Inferior parietal cortex (tissue), 1 donor: ENCODE measurements around the gene CUX1.

ENCODE experiments used
- DNase-seq: peaks from one replicate; pipeline ENCODE4 v3.0.0-alpha.2; 2016; ENCODE audit errors: extremely low spot score

Gene CUX1

DNA sequence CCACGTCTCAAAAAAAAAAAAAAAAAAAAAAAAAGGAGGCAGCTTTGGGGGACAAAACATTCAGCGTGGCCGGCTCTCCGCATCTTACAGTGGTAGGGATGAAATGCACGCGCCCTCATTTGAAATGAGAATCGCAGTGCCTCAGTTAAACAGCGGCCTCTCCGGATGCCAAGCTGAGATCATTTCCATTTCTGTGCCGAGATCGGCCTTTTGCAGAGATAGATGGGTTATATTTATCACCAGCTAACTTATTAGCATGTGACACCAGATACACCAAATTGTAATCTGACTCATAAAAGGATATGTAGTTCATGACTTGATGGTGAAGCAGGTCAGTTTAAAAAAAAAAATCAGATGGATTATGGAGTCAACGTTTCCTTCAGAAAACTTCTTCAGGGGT is 138.7 kb downstream of the CUX1 start:
- DNase-seq: no peak

DNA sequence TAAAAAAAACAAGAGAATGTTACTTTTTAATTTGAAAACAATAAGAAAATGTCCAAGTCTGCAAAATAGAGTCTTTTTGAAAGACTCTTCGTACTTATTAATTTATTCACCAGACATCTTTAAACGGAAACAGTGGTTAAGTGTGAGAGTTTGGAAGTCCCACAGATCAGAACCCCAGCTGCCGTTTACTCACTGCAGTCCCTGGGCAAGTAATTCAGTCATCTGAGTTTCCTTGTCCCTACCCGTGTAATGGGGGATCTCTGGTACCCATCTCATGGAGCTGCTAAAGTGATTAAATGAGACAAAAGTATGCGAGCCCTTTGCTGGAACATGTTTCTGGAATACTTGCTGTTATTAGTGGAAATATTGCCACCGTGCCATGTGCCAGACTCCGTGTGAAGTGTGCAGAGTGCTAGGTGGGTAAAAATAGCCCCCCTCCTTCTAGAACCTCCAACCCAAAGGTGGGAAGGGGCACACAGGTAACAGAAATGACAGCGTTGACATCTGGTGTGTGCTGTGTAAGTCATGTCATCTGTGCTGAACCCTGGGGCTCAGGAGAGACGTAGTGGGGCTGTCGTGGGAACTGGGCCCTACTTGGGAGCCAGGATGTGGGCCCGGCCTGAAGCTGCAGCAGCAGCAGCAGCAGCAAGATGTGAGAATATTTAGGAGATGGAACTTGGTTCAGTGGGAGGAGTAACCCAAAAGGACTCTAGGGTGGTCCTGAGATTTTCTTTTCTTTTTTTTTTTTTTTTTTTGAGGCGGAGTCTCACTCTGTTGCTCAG is 140.5 kb downstream of the CUX1 start:
- no peak for DNase-seq

- DNase-seq: no peak
Observed at GRCh38 chr7:101959342-101959741, 141.9 kb downstream of the CUX1 start.

DNA sequence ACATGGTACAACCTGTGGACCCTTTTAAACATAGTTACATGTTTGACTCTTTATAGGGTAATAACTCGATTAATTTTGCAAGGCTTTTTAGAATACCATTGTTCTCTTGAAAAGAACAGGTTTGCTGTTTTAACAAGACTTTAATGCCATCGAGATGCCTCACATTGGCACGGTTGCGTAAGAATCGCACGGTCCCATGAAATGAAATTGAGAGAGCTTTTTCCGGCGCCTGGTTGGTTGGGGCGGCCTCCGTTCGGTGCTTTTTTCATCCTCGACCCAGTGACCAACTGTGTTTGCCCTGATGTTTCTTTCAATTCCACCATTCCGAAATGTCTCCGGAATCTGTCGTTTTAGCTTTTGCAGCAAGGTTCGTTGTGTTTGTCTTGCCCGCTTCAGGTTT is 142.4 kb downstream of the CUX1 start:
- no peak for DNase-seq

- no peak for DNase-seq
Observed at GRCh38 chr7:101960323-101960722, 142.9 kb downstream of the CUX1 start.

GRCh38 chr7:101960985-101961708 is 143.7 kb downstream of the CUX1 start:
- DNase-seq: no peak

DNA sequence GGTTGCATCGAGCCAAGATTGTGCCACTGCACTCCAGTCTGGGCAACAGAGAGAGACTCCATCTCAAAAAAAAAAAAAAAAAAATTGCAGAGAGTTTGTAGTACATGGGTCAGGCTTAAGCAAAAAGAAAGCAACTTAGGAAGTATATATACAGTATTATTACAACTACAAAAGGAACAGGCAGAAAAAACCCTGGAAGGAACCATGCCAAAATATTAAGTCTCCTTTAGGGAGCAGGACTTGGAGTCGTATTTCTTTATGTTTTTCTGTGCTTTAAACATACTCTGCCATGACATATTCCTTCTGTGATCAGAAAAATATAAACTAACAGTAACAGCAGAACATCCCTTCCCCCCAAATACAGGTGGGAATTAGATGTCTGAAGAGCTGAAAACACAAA is 144.4 kb downstream of the CUX1 start:
- DNase-seq: no peak

- no peak for DNase-seq
Observed at GRCh38 chr7:101963693-101964092, 146.3 kb downstream of the CUX1 start.

DNA sequence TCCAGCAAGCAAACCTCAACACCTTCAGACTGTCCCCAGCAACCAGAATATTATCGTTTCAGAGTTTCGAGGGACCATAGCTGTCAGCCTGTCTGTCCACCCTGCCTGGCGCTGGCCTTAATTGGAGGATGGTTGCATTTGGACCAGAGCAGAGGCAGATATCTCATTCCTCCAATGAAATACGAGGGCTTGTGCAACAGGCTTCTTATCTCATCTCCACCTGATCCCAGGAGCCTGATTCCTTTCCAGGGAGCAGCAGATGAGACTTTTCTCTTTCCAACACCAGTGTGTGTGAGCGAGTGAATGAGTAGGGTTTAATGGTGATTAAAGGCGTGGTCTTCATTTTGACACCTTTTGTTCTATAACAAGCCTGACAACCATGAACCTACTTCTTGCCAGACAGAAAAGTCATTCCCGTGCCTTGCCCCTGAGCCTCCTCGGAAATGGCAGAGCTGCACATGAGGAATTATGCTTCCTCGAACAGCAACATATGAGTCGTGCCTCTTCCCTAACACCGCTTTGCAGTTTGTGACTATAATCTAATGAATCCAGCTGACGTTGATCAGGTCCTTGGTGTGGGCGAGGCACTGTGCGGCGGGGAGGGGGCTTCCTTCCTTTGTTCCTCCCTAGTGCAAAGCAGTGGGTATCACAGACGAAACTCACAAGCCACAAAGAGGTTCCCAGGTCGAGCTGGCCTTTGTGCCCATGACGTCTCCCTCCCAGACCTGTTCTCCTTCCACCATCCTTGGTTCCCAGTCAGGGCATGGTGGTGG is 147.4 kb downstream of the CUX1 start:
- DNase-seq: no peak

GRCh38 chr7:101968720-101969466 is 151.5 kb downstream of the CUX1 start:
- no peak for DNase-seq

- no peak for DNase-seq
Observed at GRCh38 chr7:101969997-101970585, 152.7 kb downstream of the CUX1 start.

DNA sequence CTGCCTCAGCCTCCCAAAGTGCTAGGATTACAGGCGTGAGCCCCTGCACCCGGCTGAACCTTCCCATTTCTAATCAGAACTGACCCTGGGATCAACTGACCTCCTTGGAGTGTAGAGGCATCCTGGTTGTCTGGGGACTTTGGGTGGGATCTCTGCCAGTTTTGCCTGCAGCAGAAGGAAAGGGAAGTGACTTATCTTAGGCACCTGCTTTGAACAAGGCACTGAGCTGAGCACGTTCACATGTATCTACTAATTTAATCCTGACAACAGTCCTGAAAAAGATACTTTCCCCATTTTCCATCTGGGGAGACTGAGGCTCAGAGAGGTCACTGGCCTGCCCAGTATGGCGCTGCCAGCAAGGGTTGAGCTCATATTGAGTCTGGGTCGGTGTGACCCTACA is 153.4 kb downstream of the CUX1 start:
- DNase-seq: no peak

DNA sequence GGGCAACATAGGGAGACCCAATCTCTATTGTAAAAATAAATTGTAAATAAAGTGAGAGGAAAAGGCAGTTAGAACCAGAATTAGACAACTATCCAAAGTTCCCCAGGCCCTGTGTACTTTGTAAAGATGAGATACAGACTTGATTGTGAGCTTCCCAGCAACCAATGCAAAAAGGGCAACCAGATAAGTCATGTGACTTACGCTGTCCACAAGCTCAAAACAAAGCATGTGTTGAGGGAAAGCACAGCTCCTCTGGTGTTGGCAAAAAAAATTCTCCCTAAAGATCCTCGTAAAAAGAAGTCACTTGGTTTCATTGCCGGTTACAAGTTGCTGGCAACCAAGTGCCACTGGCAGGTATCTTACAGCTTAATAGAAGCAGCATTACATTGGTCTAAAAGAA is 154.0 kb downstream of the CUX1 start:
- no peak for DNase-seq

DNA sequence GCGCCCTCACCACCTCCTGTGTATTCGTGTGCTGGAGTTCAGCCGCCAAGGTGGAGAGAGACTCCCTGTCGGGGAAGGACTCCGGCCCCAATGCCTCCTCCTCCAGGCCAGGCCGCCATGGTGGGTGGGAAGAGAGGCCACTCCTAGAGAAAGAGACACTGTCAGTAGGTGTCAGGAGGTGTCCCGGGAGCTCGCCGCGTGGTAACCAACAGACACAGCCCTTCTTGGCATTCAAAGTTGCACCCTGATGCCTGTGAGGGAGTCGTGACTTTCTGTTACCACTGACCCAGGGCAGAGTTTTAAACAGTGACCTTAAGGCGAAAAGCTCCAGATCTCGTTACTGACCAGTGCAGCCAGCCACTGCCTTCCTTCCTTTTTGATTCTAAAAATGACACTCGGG is 155.2 kb downstream of the CUX1 start:
- no peak for DNase-seq

- DNase-seq: no peak
Observed at GRCh38 chr7:101973130-101973529, 155.7 kb downstream of the CUX1 start.

DNA sequence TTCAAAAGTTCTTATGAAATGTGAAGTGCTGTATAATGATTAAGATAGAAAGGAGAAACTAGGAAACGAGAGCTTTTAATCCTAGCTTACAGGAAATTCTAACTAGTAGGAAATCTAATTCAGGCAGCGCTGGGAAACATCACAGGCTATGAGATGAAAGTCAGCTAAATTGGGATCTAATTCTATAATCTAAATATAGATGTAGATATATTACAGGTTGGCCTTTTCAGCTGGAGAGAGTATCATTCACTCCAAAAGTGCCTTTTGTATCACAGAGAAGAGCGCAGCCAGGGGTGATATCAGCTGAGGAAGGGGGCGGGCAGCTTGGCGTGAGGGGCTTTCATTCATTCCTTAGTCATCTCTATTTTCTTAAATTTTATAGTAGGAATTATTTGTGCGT is 157.0 kb downstream of the CUX1 start:
- DNase-seq: no peak

DNA sequence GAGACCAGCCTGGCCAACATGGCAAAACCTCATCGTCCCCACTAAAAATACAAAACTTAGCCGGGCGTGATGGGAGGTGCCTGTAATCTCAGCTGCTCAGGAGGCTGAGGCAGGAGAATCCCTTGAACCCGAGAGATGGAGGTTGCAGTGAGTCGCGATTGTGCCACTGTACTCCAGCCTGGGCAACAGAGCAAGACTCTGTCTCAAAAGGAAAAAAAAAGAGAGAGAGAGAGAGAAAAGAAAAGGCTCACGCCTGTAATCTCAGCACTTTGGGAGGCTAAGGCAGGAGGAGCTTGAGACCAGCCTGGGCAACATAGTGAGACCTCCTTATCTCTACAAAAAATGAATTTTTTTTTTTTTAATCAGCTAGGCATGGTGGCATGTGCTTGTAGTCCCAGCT is 157.6 kb downstream of the CUX1 start:
- no peak for DNase-seq

DNA sequence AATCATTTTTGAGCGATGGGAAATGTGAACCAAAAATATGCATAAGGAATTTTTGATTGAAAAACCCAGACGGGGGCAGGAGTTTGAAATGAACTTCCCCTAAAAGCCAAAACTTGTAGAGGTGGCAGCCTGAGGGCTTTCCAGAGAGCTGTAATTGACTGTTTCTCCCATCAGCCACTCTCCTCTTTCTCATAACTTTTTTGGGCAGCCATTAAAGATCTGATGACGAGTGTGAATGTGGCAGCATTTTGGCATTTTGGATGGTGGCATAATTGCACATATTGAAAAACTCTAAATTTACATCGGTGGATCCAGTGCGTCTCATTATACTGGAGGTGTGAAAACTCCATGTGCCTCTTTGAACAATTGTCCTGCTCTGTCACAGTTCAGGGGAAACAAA is 159.0 kb downstream of the CUX1 start:
- no peak for DNase-seq

DNA sequence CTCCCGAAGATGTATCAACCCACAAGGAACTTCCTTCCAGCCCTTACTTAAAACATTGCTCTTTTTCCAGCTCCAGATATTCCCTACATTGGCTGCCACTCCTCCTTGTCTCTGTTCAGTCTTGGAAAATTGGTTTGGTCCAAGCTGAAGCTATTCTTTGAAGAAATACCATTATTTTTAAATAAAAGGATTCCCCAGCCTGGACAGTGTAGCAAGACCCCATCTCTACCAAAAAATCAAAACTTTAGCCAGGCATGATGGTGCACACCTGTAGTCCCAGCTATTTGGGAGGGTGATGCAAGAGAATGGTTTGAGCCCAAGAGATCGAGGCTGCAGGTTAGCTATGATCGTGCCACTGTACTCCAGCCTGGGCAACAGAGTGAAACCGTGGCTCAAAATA is 159.8 kb downstream of the CUX1 start:
- no peak for DNase-seq

GRCh38 chr7:101978683-101979082 is 161.3 kb downstream of the CUX1 start:
- no peak for DNase-seq

- DNase-seq: no peak
Observed at GRCh38 chr7:101983147-101983811, 165.9 kb downstream of the CUX1 start.
